Ascending aorta (tissue), 2 donors: ENCODE results near the gene LAMC1. TPM values are rescaled to one million over a fixed set of nuclear protein-coding genes. Genes with fewer than 3 reads are reported as not detected.
A peak's percentile ranks its signal among the peaks of the same experiment; 100 is the strongest.

ENCODE experiments used
- DNase-seq, 2 donors: peaks; one replicate each; pipeline ENCODE4 v3.0.0-alpha.2; 2019; ENCODE audit warnings: low spot score in 2 of 2
- H3K27ac ChIP-seq, 2 donors: fragments of 200-600 bp; sonication (generic); one replicate each; pipeline ENCODE4 v1.5.1; 2016 to 2017; ENCODE audit warnings: mild to moderate bottlenecking in 1 of 2
- H3K27me3 ChIP-seq: fragments of 200-600 bp; sonication (generic); one replicate; pipeline ENCODE4 v1.5.1; 2017
- H3K36me3 ChIP-seq, 2 donors: fragments of 200-600 bp; sonication (generic); one replicate each; pipeline ENCODE4 v1.5.1; 2016
- H3K4me1 ChIP-seq, 2 donors: fragments of 200-600 bp; sonication (generic); one replicate each; pipeline ENCODE4 v1.5.1; 2016 to 2017; ENCODE audit warnings: mild to moderate bottlenecking in 1 of 2
- H3K4me3 ChIP-seq, 2 donors: fragments of 200-600 bp; sonication (generic); one replicate each; pipeline ENCODE4 v1.5.1; 2016 to 2017; ENCODE audit warnings: mild to moderate bottlenecking in 1 of 2
- H3K9me3 ChIP-seq, 2 donors: fragments of 200-600 bp; sonication (generic); one replicate each; pipeline ENCODE4 v1.5.1; 2016
- intact Hi-C: fragments of 100-400 bp; cut with DNase I; formaldehyde crosslinking; loops from one replicate; pipeline ENCODE4 v1.15.1; 2023
- total RNA-seq: library from RNA; depleted of rRNA; stranded (reverse); fragments of >200 nt; gene quantifications from one replicate; pipeline ENCODE4 v1.1.0, GENCODE V29; 2016
- TF ChIP-seq, protein P1 (sequence below), 3 experiments: fragments of 200-600 bp in 2 of 3; fragments of 450-650 bp in 1 of 3; sonication (generic) in 2 of 3; IDR thresholded peaks; one replicate each; pipeline ENCODE4 v1.5.1; 2016 to 2019; ENCODE audit warnings: antibody characterized with exemption in 3 of 3, mild to moderate bottlenecking in 1 of 3, moderate library complexity in 1 of 3

LAMC1 gene
- total RNA-seq, 1 donor from 2014 or later: 166 TPM

DNA sequence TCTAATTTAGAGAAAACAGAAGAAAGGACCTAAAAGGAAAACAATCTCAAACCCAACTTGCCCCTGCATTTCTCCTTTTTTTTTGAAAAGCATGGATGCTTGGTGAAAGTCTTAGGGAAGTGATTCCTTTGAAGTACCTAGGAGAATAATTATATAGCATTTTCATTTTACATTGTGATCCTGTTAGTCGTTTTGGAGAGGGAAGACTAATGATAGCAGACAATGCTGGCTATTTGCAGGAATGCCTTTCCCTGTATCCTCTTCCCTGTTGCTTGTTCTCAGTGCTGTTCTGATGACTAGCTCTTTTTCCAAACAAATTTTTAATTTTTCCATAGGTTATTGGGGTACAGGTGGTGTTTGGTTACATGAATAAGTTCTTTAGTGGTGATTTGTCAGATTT is 53.9 kb downstream of the LAMC1 start:
- Histone ChIP-seq H3K9me3 (no peaks in the 10 kb centered on the region), H3K27ac (peak overlapping the region; percentile 13 to 53), H3K36me3 (no peaks in the 10 kb centered on the region), H3K4me3 (no peak overlapping the region), H3K27me3 (no peaks in the 10 kb centered on the region), H3K4me1 (peaks cover 5 to 70% of the 10 kb centered on the region in 2 donors)
- no peak for DNase-seq
- intact Hi-C loops: loop anchor here (5.0 kb wide), 2 partner anchors 55 to 115 kb away; partner anchors contain the start of gene LAMC1
- TF ChIP-seq, protein P1, sequence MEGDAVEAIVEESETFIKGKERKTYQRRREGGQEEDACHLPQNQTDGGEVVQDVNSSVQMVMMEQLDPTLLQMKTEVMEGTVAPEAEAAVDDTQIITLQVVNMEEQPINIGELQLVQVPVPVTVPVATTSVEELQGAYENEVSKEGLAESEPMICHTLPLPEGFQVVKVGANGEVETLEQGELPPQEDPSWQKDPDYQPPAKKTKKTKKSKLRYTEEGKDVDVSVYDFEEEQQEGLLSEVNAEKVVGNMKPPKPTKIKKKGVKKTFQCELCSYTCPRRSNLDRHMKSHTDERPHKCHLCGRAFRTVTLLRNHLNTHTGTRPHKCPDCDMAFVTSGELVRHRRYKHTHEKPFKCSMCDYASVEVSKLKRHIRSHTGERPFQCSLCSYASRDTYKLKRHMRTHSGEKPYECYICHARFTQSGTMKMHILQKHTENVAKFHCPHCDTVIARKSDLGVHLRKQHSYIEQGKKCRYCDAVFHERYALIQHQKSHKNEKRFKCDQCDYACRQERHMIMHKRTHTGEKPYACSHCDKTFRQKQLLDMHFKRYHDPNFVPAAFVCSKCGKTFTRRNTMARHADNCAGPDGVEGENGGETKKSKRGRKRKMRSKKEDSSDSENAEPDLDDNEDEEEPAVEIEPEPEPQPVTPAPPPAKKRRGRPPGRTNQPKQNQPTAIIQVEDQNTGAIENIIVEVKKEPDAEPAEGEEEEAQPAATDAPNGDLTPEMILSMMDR (IDR thresholded peaks at IDR 0.05): no peak

DNA sequence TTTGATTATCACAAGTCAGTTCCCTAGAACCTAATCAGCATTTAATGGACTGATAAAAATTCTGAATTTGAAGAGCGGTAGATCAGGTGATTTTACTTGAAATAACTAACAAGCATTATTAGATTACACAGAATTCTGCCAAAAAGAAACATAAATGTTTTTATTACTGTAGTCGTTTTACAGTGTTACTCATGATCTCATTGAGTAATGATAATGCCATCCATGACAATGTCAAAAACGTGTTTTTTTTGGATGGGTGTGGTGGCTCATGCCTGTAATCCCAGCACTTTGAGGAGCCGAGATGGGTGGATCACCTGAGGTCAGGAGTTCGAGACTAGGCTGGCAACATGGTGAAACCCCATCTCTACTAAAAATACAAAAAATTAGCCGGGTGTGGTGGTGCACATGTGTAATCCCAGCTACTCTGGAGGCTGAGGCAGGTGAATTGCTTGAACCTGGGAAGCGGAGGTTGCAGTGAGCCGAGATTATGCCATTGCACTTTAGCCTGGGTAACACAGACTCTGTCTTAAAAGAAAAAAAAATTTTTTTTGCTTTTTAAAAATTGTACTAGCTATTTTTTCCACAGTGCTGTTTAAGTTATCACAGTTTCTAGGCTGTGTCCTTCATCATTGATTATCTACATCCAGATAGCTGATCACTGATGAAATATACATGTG is 56.6 kb downstream of the LAMC1 start:
- intact Hi-C loops: loop anchor here (5.0 kb wide), 2 partner anchors 58 to 118 kb away; partner anchors contain the start of gene LAMC1
- Histone ChIP-seq H3K36me3 (no peaks in the 10 kb centered on the region), H3K4me1 (peaks cover 5 to 49% of the 10 kb centered on the region in 2 donors), H3K4me3 (no peak overlapping the region), H3K27me3 (no peaks in the 10 kb centered on the region), H3K9me3 (no peaks in the 10 kb centered on the region), H3K27ac (peak overlapping the region in 1 of 2 donors; percentile 76)
- DNase-seq: no peak
- TF ChIP-seq, protein P1 (IDR thresholded peaks at IDR 0.05): no peak

DNA sequence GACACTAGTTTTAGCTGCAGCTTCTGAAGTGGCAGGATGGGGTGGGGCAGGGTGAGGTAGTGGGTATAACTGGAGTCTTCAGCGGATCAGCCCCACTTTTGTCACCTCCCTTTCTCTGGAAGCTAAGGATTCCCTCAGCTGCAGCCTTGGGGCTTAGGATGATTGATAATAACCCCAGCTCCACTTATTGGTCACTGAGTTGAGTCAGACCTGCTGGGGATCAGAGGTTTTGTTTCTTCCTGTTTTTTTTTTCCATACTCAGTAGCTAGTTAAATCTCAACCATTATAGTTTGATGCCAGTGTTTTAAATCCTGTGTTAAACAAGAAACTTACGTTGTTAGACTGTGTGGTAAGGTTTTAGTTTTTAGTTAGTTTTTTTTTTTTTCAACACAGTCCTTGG is 57.2 kb downstream of the LAMC1 start:
- peak overlapping the region in 1 of 2 donors; percentile 41 for H3K27ac ChIP-seq

DNA sequence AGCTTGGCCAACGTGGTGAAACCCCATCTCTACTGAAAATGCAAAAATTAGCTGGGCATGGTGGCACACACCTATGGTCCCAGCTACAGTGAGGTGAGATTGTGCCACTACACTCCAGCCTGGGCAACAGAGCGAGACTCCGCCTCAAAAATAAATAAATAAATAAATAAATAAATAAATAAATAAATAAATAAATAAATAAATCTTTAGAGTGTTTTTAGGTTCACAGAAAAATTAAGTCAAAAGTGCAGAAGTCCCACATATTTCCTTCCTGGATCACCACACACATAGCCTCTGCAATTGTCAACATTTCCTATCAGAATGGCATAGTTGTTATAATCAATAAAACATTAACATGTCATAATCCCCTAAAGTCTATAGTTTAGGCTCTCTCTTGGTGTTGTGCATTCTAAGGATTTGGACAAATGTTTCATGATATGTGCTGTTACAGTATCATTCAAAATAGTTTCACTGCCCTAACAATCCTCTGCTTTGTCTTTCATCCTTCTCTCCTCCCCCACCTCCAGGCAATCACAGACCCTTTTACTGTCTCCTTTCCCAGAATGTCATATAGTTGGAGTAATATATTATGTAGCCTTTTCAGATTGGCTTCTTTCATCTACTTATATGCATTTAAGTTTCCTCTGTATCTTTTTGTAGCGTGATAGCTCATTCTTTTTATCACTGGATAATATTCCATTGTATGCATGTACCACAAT is 58.3 kb downstream of the LAMC1 start:
- intact Hi-C loops: no loop called here
- no peaks in the 10 kb centered on the region for H3K9me3 ChIP-seq
- H3K4me3 ChIP-seq: no peak overlapping the region
- H3K36me3 ChIP-seq: no peaks in the 10 kb centered on the region
- H3K4me1 ChIP-seq: peaks cover 5 to 41% of the 10 kb centered on the region in 2 donors
- H3K27ac ChIP-seq: no peak overlapping the region
- H3K27me3 ChIP-seq: no peaks in the 10 kb centered on the region
- DNase-seq: no peak
- TF ChIP-seq, protein P1 (IDR thresholded peaks at IDR 0.05): no peak

More for the DNA sequence above, 57.2 kb downstream of the LAMC1 start:
- no peaks in the 10 kb centered on the region for H3K27me3 ChIP-seq
- peaks cover 5 to 47% of the 10 kb centered on the region in 2 donors for H3K4me1 ChIP-seq
- H3K9me3 ChIP-seq: no peaks in the 10 kb centered on the region
- DNase-seq: no peak
- no peaks in the 10 kb centered on the region for H3K36me3 ChIP-seq
- H3K4me3 ChIP-seq: no peak overlapping the region
- TF ChIP-seq, protein P1 (IDR thresholded peaks at IDR 0.05): no peak
- intact Hi-C loops: no loop called here

DNA sequence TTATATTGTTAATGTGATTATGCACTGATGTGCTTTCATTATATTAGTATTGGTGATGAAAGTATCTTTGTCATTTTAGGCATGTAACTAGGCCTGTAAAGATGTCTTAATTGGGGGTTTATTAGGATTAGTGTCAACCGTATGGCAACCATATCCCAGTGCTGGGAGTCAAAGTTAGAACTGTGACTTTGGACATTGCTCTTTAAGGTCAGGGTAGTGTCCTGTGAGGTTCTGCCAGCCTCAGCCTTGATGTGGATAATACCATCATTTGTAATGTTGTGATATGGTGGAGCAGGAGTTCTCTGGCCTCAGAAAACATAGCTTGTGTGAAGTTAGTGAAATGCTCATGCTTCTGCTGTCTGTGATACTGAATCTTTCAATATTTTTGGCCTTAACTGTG is 59.4 kb downstream of the LAMC1 start:
- H3K4me1 ChIP-seq: peaks cover 5 to 34% of the 10 kb centered on the region in 2 donors
- TF ChIP-seq, protein P1 (IDR thresholded peaks at IDR 0.05): no peak
- no peak overlapping the region for H3K4me3 ChIP-seq
- H3K27me3 ChIP-seq: no peaks in the 10 kb centered on the region
- no peaks in the 10 kb centered on the region for H3K36me3 ChIP-seq
- H3K9me3 ChIP-seq: no peaks in the 10 kb centered on the region
- DNase-seq: no peak
- no peak overlapping the region for H3K27ac ChIP-seq
- intact Hi-C loops: no loop called here
